Gastrocnemius medialis (tissue), 4 donors: ENCODE results near the gene ARHGEF18.

Experiments used
- POLR2A ChIP-seq, 2 donors: fragments of 450-650 bp; IDR thresholded peaks; one replicate each; pipeline ENCODE4 v1.6.1; 2017; ENCODE audit warnings: antibody characterized with exemption in 2 of 2, mild to moderate bottlenecking in 2 of 2, moderate library complexity in 2 of 2
- TF ChIP-seq, protein P1 (sequence below), 5 experiments: fragments of 450-650 bp in 3 of 5; fragments of 200-600 bp in 2 of 5; sonication (generic) in 2 of 5; IDR thresholded peaks in 4 of 5; conservative IDR thresholded peaks in 1 of 5; 1 replicate in 4 of 5; 2 replicates in 1 of 5; pipeline ENCODE4 v1.5.1; 2016 to 2019; ENCODE audit warnings: antibody characterized with exemption in 5 of 5, mild to moderate bottlenecking in 3 of 5, moderate library complexity in 3 of 5

DNA sequence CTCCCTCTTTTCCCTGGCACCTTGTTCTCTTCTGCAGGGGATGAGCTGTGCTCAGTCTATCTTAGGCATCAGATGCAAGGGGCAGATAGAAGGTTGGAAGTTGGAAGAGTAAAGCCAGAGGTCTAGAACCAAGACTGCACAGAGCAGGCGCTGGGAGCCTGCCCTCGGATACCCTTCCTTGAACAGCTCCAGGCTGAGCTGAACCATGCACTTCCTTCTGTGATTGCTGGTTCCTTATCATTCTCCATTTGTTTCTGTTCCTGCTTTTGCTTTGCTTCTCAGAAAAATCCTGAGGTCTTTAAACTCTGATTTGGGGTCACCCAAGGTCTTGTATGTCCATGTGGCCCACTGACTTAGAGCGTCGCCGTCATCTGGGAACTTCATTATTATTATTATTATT, 36.3 kb downstream of the ARHGEF18 start:
- TF ChIP-seq, protein P1, sequence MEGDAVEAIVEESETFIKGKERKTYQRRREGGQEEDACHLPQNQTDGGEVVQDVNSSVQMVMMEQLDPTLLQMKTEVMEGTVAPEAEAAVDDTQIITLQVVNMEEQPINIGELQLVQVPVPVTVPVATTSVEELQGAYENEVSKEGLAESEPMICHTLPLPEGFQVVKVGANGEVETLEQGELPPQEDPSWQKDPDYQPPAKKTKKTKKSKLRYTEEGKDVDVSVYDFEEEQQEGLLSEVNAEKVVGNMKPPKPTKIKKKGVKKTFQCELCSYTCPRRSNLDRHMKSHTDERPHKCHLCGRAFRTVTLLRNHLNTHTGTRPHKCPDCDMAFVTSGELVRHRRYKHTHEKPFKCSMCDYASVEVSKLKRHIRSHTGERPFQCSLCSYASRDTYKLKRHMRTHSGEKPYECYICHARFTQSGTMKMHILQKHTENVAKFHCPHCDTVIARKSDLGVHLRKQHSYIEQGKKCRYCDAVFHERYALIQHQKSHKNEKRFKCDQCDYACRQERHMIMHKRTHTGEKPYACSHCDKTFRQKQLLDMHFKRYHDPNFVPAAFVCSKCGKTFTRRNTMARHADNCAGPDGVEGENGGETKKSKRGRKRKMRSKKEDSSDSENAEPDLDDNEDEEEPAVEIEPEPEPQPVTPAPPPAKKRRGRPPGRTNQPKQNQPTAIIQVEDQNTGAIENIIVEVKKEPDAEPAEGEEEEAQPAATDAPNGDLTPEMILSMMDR (IDR thresholded peaks at IDR 0.05 in 4 of 5, conservative IDR thresholded peaks at IDR 0.05 in 1 of 5) = no peak
- no peak for TF ChIP-seq POLR2A (IDR thresholded peaks at IDR 0.05)
